Stimulated activated CD4-positive, alpha-beta T cell treated with anti-CD3 and anti-CD28 coated beads, Interleukin-4, amount 100 ng/mL, for 48 hours (primary cell): ENCODE data around the gene MYDGF.
"Not testable (repeated sequence)": the region's sequence is repeated elsewhere in the genome, so short reads cannot be mapped to it uniquely, and the experiment has no call there.

Experiments used
- DNase-seq, 2 donors: peaks; one replicate each; pipeline ENCODE4 v3.0.0-alpha.2; 2020; ENCODE audit warnings: low read depth in 2 of 2

Gene MYDGF

DNA sequence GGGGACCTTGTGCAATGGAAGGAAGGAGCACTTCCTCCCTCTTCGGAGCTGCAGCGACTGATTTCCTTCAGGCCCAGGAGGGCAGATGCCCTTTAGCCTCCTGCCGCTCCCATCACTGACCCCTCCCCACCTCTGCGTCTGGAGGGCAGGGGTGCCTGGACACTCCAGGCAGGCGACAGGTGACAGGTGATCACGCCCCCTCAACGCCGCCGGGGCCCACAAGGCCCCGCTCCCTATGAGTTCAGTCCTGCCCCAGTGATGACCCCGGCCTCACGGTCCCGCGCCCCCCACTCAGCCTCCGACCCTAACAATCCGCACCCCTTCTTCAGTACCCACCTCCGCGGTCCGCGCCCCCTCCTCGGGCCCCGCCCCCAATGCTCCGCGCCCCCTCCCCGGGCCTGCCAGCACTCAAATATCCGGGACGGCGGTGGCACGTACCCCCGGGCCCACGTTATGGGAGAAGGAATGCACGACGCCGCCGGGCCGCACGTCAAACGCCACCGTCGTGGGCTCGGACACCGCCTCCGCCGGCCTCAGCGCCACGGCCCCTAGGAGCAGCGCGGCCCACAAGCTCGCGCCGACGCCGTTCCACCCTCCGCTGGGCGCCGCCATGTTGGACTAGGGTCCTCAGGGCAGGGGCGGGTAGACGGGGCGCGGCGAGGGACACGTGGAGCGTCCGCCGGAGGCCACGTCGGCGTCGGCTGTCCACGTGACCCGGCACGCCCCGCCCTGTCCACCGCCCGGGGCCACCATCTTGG is at the start of gene MYDGF:
TSS of gene MYDGF (minus strand) at position 620 of the 758 bp plus-strand sequence. CDS start at position 612, 8 bp downstream.
- DNase-seq, result peak; percentile 95

DNA sequence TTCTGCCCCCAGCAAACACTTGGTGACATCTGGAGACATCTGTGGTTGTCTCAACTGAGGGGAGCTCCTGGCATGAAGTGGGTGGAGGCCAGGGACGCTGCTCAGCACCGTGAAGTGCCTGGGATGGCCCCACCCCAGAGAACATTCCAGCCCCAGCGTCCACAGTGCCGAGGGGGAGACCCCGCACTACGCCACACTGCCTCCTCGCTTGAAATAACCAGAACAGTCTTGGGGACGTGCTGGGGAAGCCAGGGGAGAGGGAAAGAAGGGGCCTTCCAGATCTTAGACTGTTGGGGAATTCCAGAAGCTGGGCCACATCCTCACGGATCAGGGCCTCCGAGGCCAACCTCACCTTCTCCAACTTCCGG is 49.3 kb upstream of the MYDGF start:
- DNase-seq, result no peak

DNA sequence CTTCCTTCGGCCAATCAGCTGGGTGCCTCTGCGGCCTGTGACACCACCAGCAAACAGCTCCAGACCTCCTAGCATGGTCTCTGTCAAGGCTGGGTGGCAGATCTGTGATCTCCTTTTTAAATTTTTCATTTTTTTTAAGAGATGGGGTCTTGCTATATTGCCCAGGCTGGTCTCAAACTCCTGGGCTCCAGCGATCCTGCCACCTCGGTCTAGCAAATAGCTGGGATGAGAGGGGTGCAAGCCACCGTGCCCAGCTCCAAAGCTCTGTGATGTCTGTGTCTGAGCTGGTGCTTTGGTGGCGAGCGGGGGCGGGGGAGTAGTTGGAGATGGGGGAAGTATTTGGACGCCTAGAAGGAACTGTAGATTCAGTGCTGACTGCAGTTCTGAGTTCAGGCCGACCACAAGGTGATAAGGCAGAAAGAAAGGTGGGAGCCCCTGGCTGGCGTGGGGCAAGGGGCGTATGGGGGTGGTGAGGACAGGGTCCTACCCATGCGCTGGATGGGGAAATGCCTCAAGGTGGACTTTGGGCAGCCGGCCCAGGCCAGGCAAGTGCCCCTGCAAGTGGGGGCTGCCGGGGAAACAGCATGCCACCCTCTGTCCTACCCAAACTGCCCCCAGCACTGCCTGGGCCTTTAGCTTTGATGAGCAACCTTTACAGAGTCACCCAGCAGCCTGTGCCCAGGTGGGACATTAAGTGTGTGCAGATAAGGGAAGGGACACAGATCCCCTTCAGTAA is 48.0 kb upstream of the MYDGF start:
- no peak for DNase-seq

DNA sequence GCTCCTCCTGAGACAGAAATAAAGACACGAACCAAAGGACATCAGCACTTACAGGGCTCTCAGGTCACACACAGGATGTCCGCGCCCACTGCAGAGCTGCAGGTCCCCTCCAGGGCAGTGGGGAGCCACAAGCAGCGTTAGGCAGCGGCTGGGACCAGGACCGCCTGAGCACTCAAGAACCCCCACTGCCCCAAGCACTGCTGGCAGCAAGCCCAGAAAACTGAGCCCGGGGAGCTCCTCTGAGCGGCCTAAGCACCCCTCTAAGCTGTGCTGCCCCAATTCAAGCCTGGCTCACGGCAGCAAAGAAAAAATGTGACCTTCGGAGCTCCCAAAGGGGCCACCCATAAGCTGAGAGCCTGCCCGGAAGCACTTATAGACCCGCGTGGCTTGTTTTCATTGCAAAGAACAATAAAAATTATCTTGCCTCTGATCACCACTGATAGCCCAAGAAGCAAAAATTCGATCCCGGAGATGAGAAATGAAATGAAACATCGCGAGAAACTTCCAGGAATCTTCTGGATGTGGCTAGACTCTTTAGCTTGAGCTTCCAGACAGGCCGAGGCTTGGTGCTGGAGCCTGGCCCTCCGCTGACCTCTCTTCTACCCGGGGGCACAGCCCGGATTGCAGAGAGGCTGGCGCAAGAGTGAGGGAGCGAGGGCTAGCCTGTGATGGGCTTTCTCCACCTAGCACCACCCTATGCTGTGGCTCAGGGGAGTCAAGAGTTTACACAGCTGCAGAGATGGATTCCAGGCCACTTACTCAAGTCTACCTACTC is 47.2 kb upstream of the MYDGF start:
- DNase-seq, result no peak

DNA sequence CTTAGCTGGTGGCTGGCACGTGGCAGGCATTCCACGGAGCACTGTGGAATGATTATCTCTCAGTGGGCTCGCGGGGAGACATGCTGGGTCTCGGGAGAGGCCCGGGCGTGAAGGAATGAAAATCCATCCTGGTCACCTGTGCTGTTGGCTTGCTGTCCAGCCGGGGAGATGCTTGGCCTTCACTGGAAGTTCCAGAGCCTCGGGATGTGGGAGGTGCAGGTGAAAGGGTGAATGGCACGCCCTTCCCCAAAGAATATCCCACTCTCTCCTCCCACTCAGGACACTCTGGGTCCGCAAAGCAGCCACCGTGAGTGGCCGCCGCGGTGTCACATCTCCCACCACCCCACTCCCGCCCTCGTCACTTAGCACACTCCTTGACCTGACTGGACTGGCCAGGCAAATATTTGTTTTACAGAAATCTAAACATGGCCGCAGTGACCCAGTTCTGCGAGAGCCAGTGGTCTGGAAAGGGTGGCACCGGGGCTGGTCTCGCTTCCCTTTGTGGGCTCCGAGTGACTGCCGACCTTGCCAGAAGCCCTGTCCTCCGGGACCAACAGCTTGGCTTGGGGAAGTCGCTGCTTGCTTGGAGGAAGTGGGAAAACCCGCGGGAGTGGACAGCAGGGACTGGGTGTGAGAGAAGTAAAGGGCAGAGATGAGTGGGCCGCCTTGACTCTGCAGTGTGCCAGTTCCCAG is 45.5 kb upstream of the MYDGF start:
- no peak for DNase-seq

DNA sequence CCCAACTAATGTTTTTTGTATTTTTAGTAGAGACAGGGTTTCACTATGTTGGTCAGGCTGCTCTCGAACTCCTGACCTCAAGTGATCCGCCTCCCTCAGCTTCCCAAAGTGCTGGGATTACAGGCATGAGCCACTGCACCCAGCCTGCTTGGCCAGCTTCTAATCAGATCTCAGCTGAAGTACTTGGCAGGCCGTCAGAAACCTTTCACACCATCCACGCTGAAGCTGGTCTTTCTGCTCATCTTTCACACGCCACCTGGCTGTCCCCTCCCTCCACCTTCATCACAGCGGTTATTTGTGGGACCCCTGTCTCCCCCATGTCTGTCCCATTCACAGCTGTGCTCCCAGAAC is 45.0 kb upstream of the MYDGF start:
- not testable (repeated sequence) for DNase-seq

DNA sequence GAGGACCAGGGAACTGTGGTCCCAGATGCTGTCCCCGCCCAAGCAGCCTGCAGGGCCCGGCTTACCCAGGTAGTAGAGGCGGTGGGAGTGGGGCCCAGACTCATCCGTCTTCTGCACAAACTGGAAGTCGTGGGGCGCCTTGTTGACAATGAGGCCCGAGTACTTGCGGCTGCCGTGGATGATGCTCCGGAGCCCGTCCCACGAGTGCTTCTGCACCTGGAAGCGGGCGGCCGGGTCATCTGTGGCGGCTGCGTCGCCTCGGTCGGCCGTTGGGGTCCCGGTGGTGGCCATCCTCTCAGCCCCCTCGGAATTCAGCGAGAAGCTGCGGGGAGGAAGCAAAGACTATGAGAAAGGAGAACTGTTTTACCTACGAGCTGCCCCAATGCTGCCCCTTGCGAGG is 43.9 kb upstream of the MYDGF start:
- DNase-seq, result no peak

DNA sequence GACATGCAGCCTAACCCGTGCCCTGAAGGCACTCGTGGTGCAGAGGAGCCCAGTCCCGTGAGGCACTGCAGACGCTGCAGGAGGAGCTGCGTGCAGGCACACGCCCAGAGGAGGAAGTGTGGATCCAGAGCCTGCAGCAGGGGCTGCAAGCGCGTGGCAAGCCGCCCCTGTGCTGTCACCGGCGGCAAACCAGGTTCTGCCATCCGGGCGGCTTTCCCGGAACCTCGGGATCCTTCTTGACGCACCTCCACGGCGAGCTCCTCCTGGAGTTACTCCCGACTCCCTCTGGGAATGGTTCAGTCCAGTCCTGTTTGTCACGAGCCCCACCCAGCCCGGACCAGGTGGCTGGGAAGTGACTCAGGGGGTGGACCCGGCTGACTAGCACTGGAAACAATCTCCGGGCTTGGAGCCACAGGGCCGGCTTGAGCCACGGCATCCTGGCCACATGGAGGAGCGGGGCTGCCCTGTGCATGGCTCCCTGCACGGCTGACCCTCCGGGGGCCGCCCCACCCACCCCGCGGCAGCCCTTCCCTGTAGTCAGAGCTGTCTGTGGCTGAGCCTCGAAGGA is 43.3 kb upstream of the MYDGF start:
- DNase-seq, result no peak

DNA sequence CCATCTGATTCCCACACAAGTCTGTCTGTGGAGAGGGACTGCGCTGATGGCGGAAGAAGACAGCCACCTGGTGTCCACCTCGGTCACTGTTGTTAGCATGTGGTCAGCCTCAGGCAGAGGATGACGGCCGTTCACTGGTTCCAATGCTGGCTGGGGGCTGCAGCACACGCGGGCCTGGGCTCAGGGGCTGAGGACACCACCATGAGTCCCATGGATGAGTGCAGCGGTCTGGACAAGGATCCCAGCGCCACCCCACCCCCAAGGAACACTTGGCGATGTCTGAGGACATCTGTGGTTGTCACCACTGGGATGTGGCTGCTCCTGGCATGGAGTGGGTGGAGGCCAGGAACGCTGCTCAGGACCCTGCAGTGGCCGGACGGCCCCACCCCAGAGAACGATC is 42.6 kb upstream of the MYDGF start:
- no peak for DNase-seq

DNA sequence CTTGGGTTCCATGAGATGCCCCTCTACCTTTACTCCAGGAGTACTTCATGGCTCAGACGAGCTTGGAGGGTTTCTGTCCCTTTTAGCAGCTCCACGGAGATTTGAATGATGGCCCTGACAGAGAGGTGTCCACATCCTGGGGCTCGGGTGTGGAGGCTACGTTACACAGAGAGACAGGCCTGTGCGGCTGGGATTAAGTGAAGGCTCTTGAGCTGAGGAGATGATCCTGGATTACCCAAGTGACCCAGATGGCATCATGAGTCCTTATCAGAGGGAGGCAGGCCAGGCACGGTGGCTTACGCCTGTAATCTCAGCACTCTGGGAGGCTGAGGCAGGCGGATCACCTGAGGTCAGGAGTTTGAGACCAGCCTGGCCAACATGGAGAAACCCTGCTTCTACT is 41.1 kb upstream of the MYDGF start:
- DNase-seq, result no peak

DNA sequence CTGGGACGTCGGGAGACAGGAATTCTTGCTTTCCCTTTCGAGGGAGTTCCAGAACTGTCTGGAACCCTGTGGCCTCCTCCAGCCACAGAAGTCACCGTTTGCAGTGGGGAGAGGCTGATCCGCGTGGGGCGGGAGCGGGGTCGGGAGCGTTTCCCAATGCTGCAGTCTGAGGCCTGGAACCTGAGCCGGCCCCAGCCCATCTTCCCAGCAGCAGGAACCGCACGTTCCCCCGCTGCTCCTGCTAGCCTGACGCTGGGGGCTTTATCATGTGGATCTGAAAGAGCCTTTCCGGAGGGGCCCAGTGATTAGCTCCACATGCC is 40.1 kb upstream of the MYDGF start:
- no peak for DNase-seq

DNA sequence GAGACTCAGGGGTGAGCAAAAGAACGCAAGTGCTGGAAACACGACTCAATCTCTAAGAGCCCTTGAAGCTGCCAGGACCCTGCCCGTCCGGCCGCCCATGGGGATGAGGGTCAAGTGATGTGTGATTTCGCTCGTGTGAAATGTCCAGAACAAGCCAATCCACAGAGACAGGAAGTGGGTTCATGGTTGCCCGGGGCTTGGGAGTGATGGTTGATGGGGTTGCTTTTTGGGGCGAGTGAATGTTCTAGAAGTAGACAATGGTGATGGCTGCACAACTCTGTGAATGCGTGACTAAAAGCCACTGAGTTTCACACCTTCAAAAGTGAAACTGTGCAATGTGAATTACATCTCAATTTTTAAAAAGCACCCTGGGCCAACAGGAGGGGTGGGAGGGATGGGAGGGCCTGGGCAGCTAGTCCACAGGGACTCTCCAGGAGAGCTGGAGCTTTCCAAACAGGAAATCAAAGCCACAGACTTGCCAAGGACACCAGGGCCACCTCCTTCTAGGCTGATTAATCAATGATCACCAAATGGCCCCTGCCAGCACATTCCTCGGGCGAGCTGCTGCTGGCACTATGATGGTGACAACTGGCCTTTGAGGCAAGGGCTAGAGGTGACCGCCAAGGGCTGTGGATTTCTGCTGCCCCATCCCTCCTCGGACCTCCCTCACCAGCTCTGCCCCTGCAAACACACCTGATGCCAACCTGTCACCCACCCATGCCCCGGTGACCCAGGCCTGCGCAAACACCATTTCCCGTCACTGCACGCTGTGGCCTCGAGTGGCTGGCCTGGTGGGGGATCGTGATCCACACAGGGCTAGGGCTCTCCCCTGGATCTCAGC is 39.5 kb upstream of the MYDGF start:
- no peak for DNase-seq

DNA sequence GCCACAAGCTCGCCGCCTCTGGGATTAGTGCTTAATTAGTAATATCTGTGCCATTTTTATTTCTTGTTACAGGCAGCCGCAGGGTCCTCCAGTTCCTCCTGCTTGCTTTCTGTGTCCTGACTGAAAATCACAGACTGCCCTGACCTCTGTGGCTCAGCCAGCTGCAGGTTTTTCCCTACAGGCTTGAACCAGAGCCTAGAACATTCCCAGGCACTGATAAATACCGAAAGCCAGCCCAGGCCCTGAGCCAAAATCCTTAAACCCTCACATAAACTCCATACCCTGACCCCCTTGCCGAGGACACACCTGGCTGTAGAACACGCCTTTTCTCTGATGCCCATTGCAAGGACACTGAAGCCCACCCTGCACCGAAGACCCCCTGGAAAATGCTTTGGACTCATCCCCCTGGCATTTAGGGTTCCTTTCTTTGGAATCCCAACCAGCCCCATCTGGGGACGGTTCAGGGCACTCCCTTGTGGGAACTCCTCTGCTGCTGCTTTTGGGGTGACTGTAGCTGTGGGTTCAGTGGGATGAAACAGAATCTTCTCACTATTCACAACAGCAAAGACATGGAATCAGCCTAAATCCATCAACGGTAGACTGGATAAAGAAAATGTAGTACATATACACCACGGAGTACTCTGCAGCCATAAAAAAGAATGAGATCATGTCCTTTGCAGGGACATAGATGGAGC is 38.0 kb upstream of the MYDGF start:
- DNase-seq, result no peak

DNA sequence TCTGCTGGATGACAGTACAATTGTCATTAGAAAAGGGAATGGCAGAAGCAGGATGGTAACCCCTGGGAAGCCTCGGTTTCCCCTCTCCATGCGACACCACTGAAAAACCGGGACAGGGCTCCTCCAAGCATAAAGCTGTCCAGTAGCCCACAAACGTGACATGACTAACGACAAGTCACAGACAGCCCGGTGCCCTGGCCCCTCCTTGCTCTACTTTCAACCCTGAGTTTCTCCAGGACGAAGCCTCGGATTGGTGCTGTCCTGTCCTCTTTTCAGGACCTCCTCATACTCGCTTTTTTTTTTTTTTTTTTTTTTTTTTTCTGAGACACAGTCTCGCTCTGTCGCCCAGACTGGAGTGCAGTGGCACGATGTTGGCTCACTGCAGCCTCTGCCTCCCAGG is 37.2 kb upstream of the MYDGF start:
- no peak for DNase-seq

DNA sequence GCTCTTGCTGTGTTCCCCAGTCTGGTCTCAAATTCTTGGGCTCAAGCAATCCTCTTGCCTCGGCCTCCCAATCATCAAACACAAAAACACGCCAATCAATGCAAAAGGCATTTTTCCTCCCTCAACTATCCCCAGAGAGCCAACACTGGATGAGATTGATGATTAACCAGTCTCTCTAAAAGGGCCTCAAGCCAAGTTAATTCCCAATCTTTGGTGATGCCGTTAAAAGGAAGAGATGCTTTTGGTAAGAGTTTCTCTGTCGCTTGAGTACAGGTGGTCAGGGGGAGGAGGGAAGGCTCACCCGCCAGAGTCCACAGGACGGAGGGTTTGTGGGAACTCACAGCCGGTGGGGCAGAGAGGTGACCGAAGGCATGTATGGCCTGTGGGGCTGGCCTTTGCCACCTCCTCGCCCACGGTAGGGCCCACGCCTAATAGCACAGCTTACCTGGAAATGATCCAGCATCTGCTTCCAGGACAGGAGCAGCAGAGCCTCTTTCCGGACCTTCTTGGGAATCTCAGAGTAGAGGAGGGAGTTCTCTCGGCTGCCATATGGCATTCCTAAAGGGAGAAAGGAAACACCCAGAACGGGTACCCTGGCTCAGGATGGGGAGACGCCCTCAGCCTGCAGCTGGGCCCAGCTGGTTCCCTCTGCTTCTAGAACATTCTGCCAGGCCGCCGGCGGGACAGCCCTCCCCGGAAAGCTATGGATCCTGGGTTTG is 35.4 kb upstream of the MYDGF start:
- DNase-seq, result no peak

DNA sequence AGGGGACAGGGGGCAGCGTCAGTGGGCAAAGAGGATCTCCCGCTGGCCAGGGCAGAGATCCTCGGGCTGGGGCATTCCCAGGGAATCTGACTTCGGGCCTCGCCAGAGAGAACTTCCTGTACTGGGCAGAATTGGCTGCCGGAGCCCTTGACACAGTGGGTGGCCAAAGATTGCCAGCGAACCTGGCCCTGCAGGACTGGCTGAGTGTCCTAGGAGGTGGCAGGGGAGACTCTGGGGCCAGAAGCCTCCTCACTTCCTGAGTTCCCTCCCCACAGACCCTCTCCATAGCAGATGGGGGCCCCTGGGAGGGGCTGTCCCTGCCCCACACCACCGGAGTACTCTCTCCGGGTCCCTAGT is 34.2 kb upstream of the MYDGF start:
- DNase-seq, result no peak

DNA sequence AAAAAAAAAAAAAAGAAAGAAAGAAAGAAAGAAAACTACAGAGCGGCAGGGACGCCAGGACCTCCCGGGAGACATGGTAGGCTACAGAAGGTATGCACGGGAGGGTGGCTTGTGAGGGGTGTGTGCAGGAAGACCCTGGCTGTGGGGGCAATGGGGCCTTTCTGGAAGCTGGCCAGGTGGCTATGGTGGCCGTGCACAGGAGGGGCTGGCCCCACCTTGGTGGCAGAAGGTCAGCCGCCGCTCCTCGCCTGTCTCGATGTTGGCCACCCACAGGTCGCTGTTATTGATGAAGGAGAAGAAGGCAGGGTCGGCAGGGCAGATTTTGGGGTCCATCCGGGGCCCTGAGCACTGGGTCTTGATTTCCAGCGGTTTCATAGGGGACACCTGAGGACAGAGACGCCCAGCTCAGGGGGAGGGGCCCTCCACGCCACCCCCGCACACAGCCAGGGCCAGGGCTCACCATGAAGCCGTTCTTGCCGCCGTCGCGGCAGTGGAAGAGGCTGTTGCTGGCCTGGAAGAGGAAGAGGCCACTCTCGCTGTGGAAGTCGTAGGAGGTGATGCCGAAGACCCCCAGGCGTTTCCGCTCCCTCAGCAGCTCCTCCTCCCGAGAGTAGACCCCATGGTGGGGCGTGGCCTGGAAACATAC is 33.7 kb upstream of the MYDGF start:
- DNase-seq, result no peak

DNA sequence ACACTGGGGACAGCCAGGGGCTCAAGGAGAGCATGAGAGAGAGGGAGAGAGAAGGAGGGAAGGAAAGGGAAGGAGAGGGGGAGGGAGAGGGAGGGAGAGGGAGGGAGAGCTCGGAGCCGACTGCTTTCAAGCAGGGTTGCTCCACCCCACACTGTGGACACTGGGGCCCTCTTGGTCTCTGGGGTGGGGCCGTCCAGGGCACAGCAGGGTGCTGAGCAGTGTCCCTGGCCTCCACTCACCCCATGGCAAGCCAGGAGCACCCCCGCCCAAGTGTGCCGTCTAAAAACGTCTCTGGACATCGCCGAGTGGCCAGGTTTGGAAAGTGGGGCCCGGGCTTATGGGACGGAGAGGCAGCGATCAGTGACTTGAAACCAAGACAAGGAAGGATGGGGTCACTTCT is 32.6 kb upstream of the MYDGF start:
- no peak for DNase-seq

DNA sequence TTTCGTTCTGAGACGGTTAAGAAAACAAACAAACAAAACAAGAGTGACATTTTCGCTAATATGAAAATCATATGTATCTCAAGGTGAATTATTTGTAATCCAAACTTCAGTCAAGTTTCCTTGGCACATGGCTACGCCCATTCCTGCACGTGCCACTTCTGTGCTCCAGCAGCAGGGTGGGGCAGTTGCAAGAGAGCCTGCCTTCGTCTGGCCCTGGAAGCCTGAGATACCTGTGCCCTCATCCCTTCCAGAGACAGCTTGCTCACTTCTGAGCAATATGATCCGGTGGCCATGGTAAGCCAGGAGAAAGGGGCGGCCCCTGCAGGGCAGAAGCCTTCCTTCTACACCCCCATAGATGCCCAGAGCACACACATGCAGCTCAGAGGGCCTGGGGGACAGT is 31.4 kb upstream of the MYDGF start:
- DNase-seq, result no peak

DNA sequence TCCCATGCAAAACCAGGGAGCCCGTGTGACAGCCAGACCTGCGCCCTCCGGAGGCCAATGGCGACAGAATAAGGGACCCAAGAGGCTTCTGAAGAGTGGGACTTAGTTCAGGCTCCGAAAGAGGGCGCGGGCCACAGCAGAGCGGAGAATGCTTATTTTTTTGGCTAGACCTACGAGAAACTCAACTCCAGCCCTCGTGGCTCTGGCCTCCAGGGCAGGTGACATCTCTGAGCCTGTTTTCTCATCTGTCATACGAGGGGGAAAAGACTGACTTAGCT is 30.5 kb upstream of the MYDGF start:
- no peak for DNase-seq
